GM10248 (cell line): ENCODE data around the gene AKT3.

Experiments
- CTCF ChIA-PET: fragments of 300-600 bp; sonication (Branson Sonifier 250); formaldehyde crosslinking; extraction: SDS; loops from one replicate; lab custom pipeline; 2021; ENCODE audit warnings: antibody characterized with exemption; lab: Yijun Ruan, JAX
- POLR2A ChIA-PET: fragments of 350-650 bp; sonication (Branson Sonifier 250); formaldehyde crosslinking; extraction: SDS; loops from one replicate; lab custom pipeline; 2020; ENCODE audit warnings: antibody characterized with exemption; lab: Yijun Ruan, JAX
- DNase-seq: peaks from one replicate; pipeline ENCODE4 v3.0.0; 2012; ENCODE audit errors: extremely low spot score
- CTCF ChIP-seq: IDR thresholded peaks from 2 replicates; pipeline ENCODE4 v1.5.1; 2012; ENCODE audit warnings: mild to moderate bottlenecking, low read depth; ENCODE audit errors: extremely low read depth, missing control alignments, control extremely low read depth

Gene AKT3

GRCh38 chr1:243535014-243535413 is 315.0 kb downstream of the AKT3 start:
- TF ChIP-seq CTCF = no peak
- ChIA-PET CTCF (interaction anchor here (1.4 to 1.5 kb wide), 2 partner anchors 8 to 23 kb away, joined by 3 to 5 read pairs; no protein-coding TSS in a partner anchor), POLR2A (no interaction called here)
- DNase-seq = no peak

- ChIA-PET POLR2A (no interaction called here), CTCF (interaction anchor here (1.8 kb wide), 1 partner anchor 13 kb away, joined by 5 read pairs; no protein-coding TSS in a partner anchor)
- DNase-seq = no peak
- no peak for TF ChIP-seq CTCF
Measured at GRCh38 chr1:243529512-243529911, 320.5 kb downstream of the AKT3 start.

- ChIA-PET CTCF (interaction anchor here (0.7 to 1.3 kb wide), 2 partner anchors 17 to 26 kb away, joined by 3 to 4 read pairs; no protein-coding TSS in a partner anchor), POLR2A (no interaction called here)
- TF ChIP-seq CTCF = no peak
- DNase-seq = no peak
Measured at GRCh38 chr1:243528459-243529121, 321.5 kb downstream of the AKT3 start.

- TF ChIP-seq CTCF = no peak
- POLR2A ChIA-PET = no interaction called here
- CTCF ChIA-PET = interaction anchor here (1.1 kb wide), 1 partner anchor 10 kb away, joined by 3 read pairs; no protein-coding TSS in a partner anchor
- no peak for DNase-seq
Measured at GRCh38 chr1:243526180-243526579, 323.9 kb downstream of the AKT3 start.

- ChIA-PET POLR2A (no interaction called here), CTCF (interaction anchor here (0.8 kb wide), 1 partner anchor 23 kb away, joined by 3 read pairs; no protein-coding TSS in a partner anchor)
- no peak for TF ChIP-seq CTCF
- no peak for DNase-seq
Measured at GRCh38 chr1:243525085-243525487, 325.0 kb downstream of the AKT3 start.

GRCh38 chr1:243523766-243524165 is 326.3 kb downstream of the AKT3 start:
- POLR2A ChIA-PET = no interaction called here
- no peak for TF ChIP-seq CTCF
- CTCF ChIA-PET = no interaction called here
- no peak for DNase-seq

- POLR2A ChIA-PET = no interaction called here
Measured at GRCh38 chr1:243520831-243521230, 329.2 kb downstream of the AKT3 start.

More at GRCh38 chr1:243520831-243521230, 329.2 kb downstream of the AKT3 start:
- TF ChIP-seq CTCF = no peak
- no peak for DNase-seq
- CTCF ChIA-PET = interaction anchor here (1.0 kb wide), 1 partner anchor 14 kb away, joined by 3 read pairs; no protein-coding TSS in a partner anchor
